Suprapubic skin (tissue), 4 donors: ENCODE data around the gene RSBN1L. TPM values are rescaled to one million over a fixed set of nuclear protein-coding genes. Genes with fewer than 3 reads are reported as not detected.

Experiments used
- DNase-seq, 2 donors: peaks; one replicate each; pipeline ENCODE4 v3.0.0-alpha.2; 2019; ENCODE audit warnings: low spot score in 2 of 2
- H3K27ac ChIP-seq: fragments of 200-600 bp; sonication (generic); one replicate; pipeline ENCODE4 v1.5.1; 2019
- H3K27me3 ChIP-seq: fragments of 200-600 bp; sonication (generic); one replicate; pipeline ENCODE4 v1.5.1; 2019
- H3K36me3 ChIP-seq: fragments of 200-600 bp; sonication (generic); one replicate; pipeline ENCODE4 v1.5.1; 2019
- H3K4me1 ChIP-seq: fragments of 200-600 bp; sonication (generic); one replicate; pipeline ENCODE4 v1.5.1; 2019
- H3K4me3 ChIP-seq: fragments of 200-600 bp; sonication (generic); one replicate; pipeline ENCODE4 v1.5.1; 2019; ENCODE audit warnings: mild to moderate bottlenecking
- H3K9me3 ChIP-seq: fragments of 200-600 bp; sonication (generic); one replicate; pipeline ENCODE4 v1.5.1; 2019
- EP300 ChIP-seq: sonication (generic); formaldehyde crosslinking; IDR thresholded peaks from one replicate; pipeline ENCODE4 v1.6.1; 2017; ENCODE audit warnings: antibody characterized with exemption
- POLR2A ChIP-seq, 2 donors: fragments of 450-650 bp; IDR thresholded peaks; one replicate each; pipeline ENCODE4 v1.6.1; 2017; ENCODE audit warnings: antibody characterized with exemption in 2 of 2, mild to moderate bottlenecking in 2 of 2, moderate library complexity in 2 of 2
- POLR2AphosphoS5 ChIP-seq, 3 donors: sonication (generic); formaldehyde crosslinking; IDR thresholded peaks; one replicate each; pipeline ENCODE4 v1.6.1; 2017; ENCODE audit warnings: antibody characterized with exemption in 3 of 3
- WGBS: methylation state at CpG from one replicate; pipeline ENCODE4 v1.1.5; 2018; 5-methylcytosine and 5-hydroxymethylcytosine counted together
- total RNA-seq, 4 donors: library from RNA; depleted of rRNA; stranded (reverse); fragments of >200 nt; gene quantifications; one replicate each; pipeline ENCODE4 v1.1.0, GENCODE V29; 2016
- TF ChIP-seq, protein P1 (sequence below), 2 donors: fragments of 200-600 bp in 1 of 2; fragments of 450-650 bp in 1 of 2; sonication (generic) in 1 of 2; IDR thresholded peaks; one replicate each; pipeline ENCODE4 v1.5.1; 2016 to 2019; ENCODE audit warnings: antibody characterized with exemption in 2 of 2, mild to moderate bottlenecking in 1 of 2, moderate library complexity in 1 of 2

The RSBN1L gene
- total RNA-seq, 4 donors from 2014 or later: 17.1 to 19.7 (median 18.3) TPM

DNA sequence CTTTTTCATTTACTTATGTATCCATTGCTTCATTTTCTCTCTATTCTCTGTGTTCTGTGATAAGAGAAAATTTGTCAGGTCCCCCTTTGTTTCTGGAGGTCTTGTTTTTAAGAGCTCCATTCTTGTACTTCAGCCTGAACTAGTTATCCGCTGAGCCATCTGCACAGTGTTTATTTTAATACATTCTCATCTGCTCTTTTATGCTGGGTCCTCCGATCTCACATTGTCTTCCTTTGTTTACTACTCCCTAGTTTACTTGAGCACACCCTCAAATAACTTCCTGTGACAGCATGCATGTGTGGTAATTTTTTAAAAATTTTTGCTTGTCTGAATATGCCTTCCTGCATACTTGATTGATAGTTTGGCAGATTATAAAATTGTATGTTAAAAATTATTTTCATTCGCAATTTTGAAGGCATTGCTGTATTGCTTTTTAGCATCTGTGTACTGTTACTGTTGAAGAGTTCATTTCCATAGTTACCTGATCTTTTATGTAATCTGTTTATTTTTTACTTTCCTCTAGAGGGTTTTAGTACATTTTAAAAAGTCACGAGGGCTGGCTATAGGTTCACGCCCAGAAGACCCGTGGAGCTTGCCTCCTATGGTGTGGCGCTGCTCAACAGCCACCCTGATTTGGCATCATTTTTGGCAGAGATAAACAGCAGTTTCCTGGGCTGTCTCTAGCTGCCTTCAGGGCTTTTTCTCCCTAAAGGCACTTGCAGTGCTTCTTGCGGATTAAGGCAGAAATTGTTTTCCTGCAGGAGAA, 31.9 kb downstream of the RSBN1L start:
- peak overlapping the region; percentile 12 for H3K4me3 ChIP-seq
- TF ChIP-seq EP300: no peak
- TF ChIP-seq POLR2A (IDR thresholded peaks at IDR 0.05): no peak
- TF ChIP-seq, protein P1, sequence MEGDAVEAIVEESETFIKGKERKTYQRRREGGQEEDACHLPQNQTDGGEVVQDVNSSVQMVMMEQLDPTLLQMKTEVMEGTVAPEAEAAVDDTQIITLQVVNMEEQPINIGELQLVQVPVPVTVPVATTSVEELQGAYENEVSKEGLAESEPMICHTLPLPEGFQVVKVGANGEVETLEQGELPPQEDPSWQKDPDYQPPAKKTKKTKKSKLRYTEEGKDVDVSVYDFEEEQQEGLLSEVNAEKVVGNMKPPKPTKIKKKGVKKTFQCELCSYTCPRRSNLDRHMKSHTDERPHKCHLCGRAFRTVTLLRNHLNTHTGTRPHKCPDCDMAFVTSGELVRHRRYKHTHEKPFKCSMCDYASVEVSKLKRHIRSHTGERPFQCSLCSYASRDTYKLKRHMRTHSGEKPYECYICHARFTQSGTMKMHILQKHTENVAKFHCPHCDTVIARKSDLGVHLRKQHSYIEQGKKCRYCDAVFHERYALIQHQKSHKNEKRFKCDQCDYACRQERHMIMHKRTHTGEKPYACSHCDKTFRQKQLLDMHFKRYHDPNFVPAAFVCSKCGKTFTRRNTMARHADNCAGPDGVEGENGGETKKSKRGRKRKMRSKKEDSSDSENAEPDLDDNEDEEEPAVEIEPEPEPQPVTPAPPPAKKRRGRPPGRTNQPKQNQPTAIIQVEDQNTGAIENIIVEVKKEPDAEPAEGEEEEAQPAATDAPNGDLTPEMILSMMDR (IDR thresholded peaks at IDR 0.05): no peak
- no peak for TF ChIP-seq POLR2AphosphoS5 (IDR thresholded peaks at IDR 0.05)
- peak overlapping the region; percentile 74 for H3K27ac ChIP-seq
- H3K36me3 ChIP-seq: no peaks in the 10 kb centered on the region
- no peaks in the 10 kb centered on the region for H3K9me3 ChIP-seq
- 12% methylated on average over 8 of the region's 8 CpGs for WGBS
- peaks cover 23% of the 10 kb centered on the region for H3K4me1 ChIP-seq
- DNase-seq: no peak
- no peaks in the 10 kb centered on the region for H3K27me3 ChIP-seq

DNA sequence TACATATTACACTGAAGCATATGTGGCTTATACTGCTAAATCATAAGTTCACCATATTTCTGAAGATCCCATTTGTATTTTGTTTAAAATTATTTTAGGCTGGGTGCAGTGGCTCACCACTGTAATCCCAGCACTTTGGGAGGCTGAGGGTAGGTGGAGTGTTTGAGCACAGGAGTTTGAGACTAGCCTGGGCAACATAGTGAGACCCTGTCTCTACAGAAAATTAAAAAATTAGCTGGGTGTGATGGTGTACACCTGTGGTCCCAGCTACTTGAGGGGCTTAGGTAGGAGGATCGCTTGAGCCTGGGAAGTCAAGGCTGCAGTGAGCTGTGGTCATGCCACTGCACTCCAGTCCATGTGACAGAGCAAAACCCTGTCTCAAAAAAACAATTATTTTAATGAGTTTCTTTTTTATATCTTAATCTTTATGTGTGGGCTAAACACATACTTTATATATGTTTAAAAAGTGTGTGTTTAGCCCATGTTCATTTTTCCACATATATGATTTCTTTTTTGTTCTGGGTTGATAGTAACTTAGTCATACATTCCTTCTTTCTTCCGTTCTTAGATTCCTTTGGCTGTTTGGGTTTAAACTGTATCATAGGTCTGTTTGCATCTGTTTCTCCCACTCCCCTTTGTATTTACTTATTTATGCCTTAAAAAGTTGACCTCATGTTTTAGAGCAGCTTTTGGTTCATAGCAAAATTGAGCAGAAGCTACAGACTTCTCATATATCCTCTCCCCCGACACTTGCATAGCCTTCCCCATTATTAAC, 33.5 kb downstream of the RSBN1L start:
- TF ChIP-seq, protein P1 (IDR thresholded peaks at IDR 0.05): no peak
- TF ChIP-seq EP300 (no peak), POLR2A (IDR thresholded peaks at IDR 0.05) (no peak), POLR2AphosphoS5 (IDR thresholded peaks at IDR 0.05) (no peak)
- Histone ChIP-seq H3K4me3 (no peak overlapping the region), H3K9me3 (no peaks in the 10 kb centered on the region), H3K27ac (no peak overlapping the region), H3K36me3 (no peaks in the 10 kb centered on the region), H3K27me3 (no peaks in the 10 kb centered on the region), H3K4me1 (peaks cover 23% of the 10 kb centered on the region)
- no peak for DNase-seq
- 91% methylated on average over 3 of the region's 3 CpGs for WGBS

DNA sequence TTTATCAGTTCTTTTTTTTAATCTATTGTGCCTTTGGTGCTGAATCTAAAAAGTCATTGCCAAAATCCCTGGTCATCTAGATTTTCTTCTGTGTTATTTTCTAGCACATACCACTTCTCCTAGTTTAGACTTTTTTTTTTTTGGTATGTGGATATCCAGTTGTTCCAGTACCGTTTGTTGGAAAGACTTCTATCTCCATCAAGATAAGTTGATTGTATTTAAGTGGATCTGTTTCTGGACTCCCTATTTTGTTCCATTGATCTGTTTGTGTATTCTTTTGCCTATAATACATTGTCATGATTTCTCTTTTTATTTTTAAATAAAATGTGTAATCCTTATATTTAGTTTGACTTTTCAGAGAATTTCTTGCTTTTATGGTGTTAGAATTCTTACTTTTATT, 35.5 kb downstream of the RSBN1L start:
- WGBS: 41% methylated on average over 1 of the region's 1 CpG
- peaks cover 25% of the 10 kb centered on the region for H3K4me1 ChIP-seq

GRCh38 chr7:77734659-77735421, 38.6 kb downstream of the RSBN1L start:
- Histone ChIP-seq H3K4me1 (peaks cover 3% of the 10 kb centered on the region), H3K9me3 (no peaks in the 10 kb centered on the region), H3K27me3 (no peaks in the 10 kb centered on the region), H3K4me3 (no peak overlapping the region), H3K27ac (no peak overlapping the region), H3K36me3 (peaks cover 6% of the 10 kb centered on the region)
- TF ChIP-seq POLR2A (IDR thresholded peaks at IDR 0.05) (no peak), EP300 (no peak), POLR2AphosphoS5 (IDR thresholded peaks at IDR 0.05) (no peak)
- TF ChIP-seq, protein P1 (IDR thresholded peaks at IDR 0.05): no peak
- DNase-seq: no peak
- WGBS: 77% methylated on average over 9 of the region's 9 CpGs

More for the DNA sequence above, 35.5 kb downstream of the RSBN1L start:
- H3K27ac ChIP-seq: no peak overlapping the region
- H3K36me3 ChIP-seq: no peaks in the 10 kb centered on the region
- no peaks in the 10 kb centered on the region for H3K27me3 ChIP-seq
- no peak overlapping the region for H3K4me3 ChIP-seq
- no peak for DNase-seq
- no peaks in the 10 kb centered on the region for H3K9me3 ChIP-seq
- TF ChIP-seq POLR2A (IDR thresholded peaks at IDR 0.05) (no peak), EP300 (no peak), POLR2AphosphoS5 (IDR thresholded peaks at IDR 0.05) (no peak)
- TF ChIP-seq, protein P1 (IDR thresholded peaks at IDR 0.05): no peak
